T1000 (cell line): Measurements from ENCODE around the gene OR5T3.
"Not testable (repeated sequence)": the region's sequence is repeated elsewhere in the genome, so short reads cannot be mapped to it uniquely, and the experiment has no call there.

Experiments
- DNase-seq: peaks from one replicate; lab custom pipeline; 2025; ENCODE audit warnings: mixed read lengths; lab: John Stamatoyannopoulos, UW

The OR5T3 gene

GRCh38 chr11:56251954-56252353 is at the start of gene OR5T3:
TSS of gene OR5T3 (plus strand) at chr11:56252254. CDS start at chr11:56252254, 0 bp downstream.
- no peak for DNase-seq

- no peak for DNase-seq
Observed at GRCh38 chr11:56207790-56208189, 44.3 kb upstream of the OR5T3 start.

- no peak for DNase-seq
Observed at GRCh38 chr11:56214537-56214936, 37.5 kb upstream of the OR5T3 start.

GRCh38 chr11:56219735-56220134 is 32.3 kb upstream of the OR5T3 start:
- DNase-seq = not testable (repeated sequence)

- DNase-seq = no peak
Observed at GRCh38 chr11:56234155-56234554, 17.9 kb upstream of the OR5T3 start, which contains the start of gene OR5T2. TSS of gene OR5T2 (minus strand) at chr11:56234255. CDS start at chr11:56233062, 1,193 bp downstream.

- no peak for DNase-seq
Observed at GRCh38 chr11:56271092-56271491, 19.0 kb downstream of the OR5T3 start.

- DNase-seq = no peak
Observed at GRCh38 chr11:56273854-56274253, 21.8 kb downstream of the OR5T3 start, which contains the start of gene OR5T1. TSS of gene OR5T1 (plus strand) at chr11:56274154. CDS start at chr11:56275639, 1,485 bp downstream.

GRCh38 chr11:56292154-56292553 is 40.1 kb downstream of the OR5T3 start, which contains the start of gene OR8H1:
TSS of gene OR8H1 (minus strand) at chr11:56292254. CDS start at chr11:56291062, 1,192 bp downstream.
- no peak for DNase-seq

- no peak for DNase-seq
Observed at GRCh38 chr11:56296898-56297297, 44.8 kb downstream of the OR5T3 start.
